HepG2 (cell line): ENCODE measurements around the gene ANKS1B. TPM values are rescaled to one million over a fixed set of nuclear protein-coding genes. Genes with fewer than 3 reads are reported as not detected.

ENCODE experiments used
- ATAC-seq: fragments of 200-7000 bp; cut with Tn5 transposase; 3 replicates; pipeline ENCODE4 v1.9.1; 2020; ENCODE audit warnings: mild to moderate bottlenecking, moderate library complexity
- BruUV-seq: library from RNA; stranded (reverse); fragments of 400-500 nt; replicated peaks from 2 replicates; lab custom pipeline; 2021; lab: Mats Ljungman, UMichigan
- CTCF ChIA-PET: fragments of 300-600 bp; formaldehyde crosslinking; extraction: SDS; loops from one replicate; lab custom pipeline; 2021; ENCODE audit warnings: low total read pairs, inconsistent platforms, low intra/inter-chr PET ratio; lab: Yijun Ruan, JAX
- POLR2A ChIA-PET: fragments of 350-600 bp; sonication (Branson Sonifier 250); formaldehyde crosslinking; loops from one replicate; lab custom pipeline; 2020; ENCODE audit warnings: antibody characterized with exemption, inconsistent platforms; lab: Yijun Ruan, JAX
- DNase-seq: peaks from one replicate; pipeline ENCODE4 v3.0.0-alpha.2; 2015; ENCODE audit warnings: low spot score
- FAIRE-seq: peaks from 3 replicates; lab custom pipeline; 2011; peaks lifted over from hg19 to GRCh38; lab: Jason Lieb, UNC
- H2AFZ ChIP-seq: one replicate; pipeline ENCODE4 v1.6.1; 2011; ENCODE audit warnings: low read length, inconsistent platforms
- H3K27ac ChIP-seq: fragments of 300-600 bp; 3 replicates; pipeline ENCODE4 v1.8.0; 2011; ENCODE audit warnings: mixed run types, mild to moderate bottlenecking, mixed read lengths, low read length, inconsistent platforms; ENCODE audit not compliant: insufficient read depth; ENCODE audit errors: extremely low read length
- H3K27me3 ChIP-seq, 2 experiments: fragments of 200-600 bp in 1 of 2; 2 replicates in 1 of 2; 3 replicates in 1 of 2; pipeline versions ENCODE4 v1.6.0 to v1.8.0; 2011; ENCODE audit warnings: low read length in 2 of 2, mild to moderate bottlenecking in 2 of 2, moderate library complexity in 2 of 2, inconsistent platforms in 1 of 2; ENCODE audit not compliant: insufficient read depth in 2 of 2, control insufficient read depth in 1 of 2
- H3K36me3 ChIP-seq, 2 experiments: fragments of 200-600 bp in 1 of 2; replicated peaks in 1 of 2; 2 replicates in 1 of 2; 3 replicates in 1 of 2; pipeline versions ENCODE4 v1.5.1 to v1.8.0; 2011; ENCODE audit warnings: low read length in 2 of 2, inconsistent platforms in 1 of 2; ENCODE audit not compliant: insufficient read depth in 2 of 2, control insufficient read depth in 1 of 2
- H3K4me1 ChIP-seq: 2 replicates; pipeline ENCODE4 v1.5.1; 2012; ENCODE audit warnings: low read length, inconsistent platforms; ENCODE audit not compliant: insufficient read depth
- H3K4me2 ChIP-seq: 2 replicates; pipeline ENCODE4 v1.6.0; 2011; ENCODE audit warnings: low read depth, low read length, inconsistent platforms
- H3K4me3 ChIP-seq, 3 experiments: fragments of 200-600 bp in 1 of 3; sonication (generic), shearing (Covaris generic) in 1 of 3; replicated peaks in 1 of 3; 2 replicates each; pipeline ENCODE4 v1.5.1; 2011 to 2016; ENCODE audit warnings: low read length in 3 of 3, inconsistent platforms in 2 of 3, low read depth in 2 of 3, mild to moderate bottlenecking in 2 of 3, control low read depth in 1 of 3, mixed read lengths in 1 of 3; ENCODE audit not compliant: insufficient read depth in 1 of 3
- H3K79me2 ChIP-seq: one replicate; pipeline ENCODE4 v1.6.1; 2011; ENCODE audit warnings: low read length, inconsistent platforms; ENCODE audit not compliant: insufficient read depth
- H3K9ac ChIP-seq: 2 replicates; pipeline ENCODE4 v1.6.0; 2011; ENCODE audit warnings: mild to moderate bottlenecking, low read depth, low read length, inconsistent platforms; ENCODE audit not compliant: insufficient read depth
- H3K9me3 ChIP-seq: 2 replicates; pipeline ENCODE4 v1.5.1; 2012; ENCODE audit warnings: mild to moderate bottlenecking, low read length
- H4K20me1 ChIP-seq: 2 replicates; pipeline ENCODE4 v1.6.0; 2011; ENCODE audit warnings: inconsistent platforms, mild to moderate bottlenecking, low read length, moderate library complexity; ENCODE audit not compliant: insufficient read depth
- CREB1 ChIP-seq, 2 experiments: fragments of 450-650 bp in 1 of 2; IDR thresholded peaks; 2 replicates each; pipeline ENCODE4 v1.6.1; 2016 to 2017; ENCODE audit warnings: control low read depth in 1 of 2, mild to moderate bottlenecking in 1 of 2, missing compliant biosample characterization in 1 of 2, missing genetic modification characterization in 1 of 2
- DNMT3B ChIP-seq: conservative IDR thresholded peaks from 2 replicates; pipeline ENCODE4 v1.6.1; 2016; ENCODE audit warnings: missing biosample characterization, control low read depth
- HNRNPH1 ChIP-seq: fragments of 200-400 bp; formaldehyde crosslinking; optimal IDR thresholded peaks from 2 replicates; pipeline ENCODE3; 2017; ENCODE audit warnings: mild to moderate bottlenecking, low read depth, low read length
- KLF15 ChIP-seq: sonication (generic); formaldehyde crosslinking; IDR thresholded peaks from 2 replicates; pipeline ENCODE4 v1.8.1; 2023; ENCODE audit warnings: borderline replicate concordance, mild to moderate bottlenecking, inconsistent platforms, missing genetic modification reagents, mixed read lengths
- PCBP2 ChIP-seq: fragments of 200-400 bp; formaldehyde crosslinking; optimal IDR thresholded peaks from 2 replicates; pipeline ENCODE3; 2018; ENCODE audit warnings: low read length, low read depth; ENCODE audit not compliant: poor library complexity, severe bottlenecking
- U2AF2 ChIP-seq: fragments of 200-400 bp; formaldehyde crosslinking; IDR thresholded peaks from 2 replicates; pipeline ENCODE4 v1.6.1; 2017; ENCODE audit warnings: low read depth, mild to moderate bottlenecking, low read length
- ZNF138 ChIP-seq: sonication (generic); formaldehyde crosslinking; IDR thresholded peaks from 2 replicates; pipeline ENCODE4 v1.5.0; 2020; ENCODE audit warnings: mild to moderate bottlenecking, low read depth, missing genetic modification reagents
- ZNF605 ChIP-seq: sonication (generic); formaldehyde crosslinking; IDR thresholded peaks from 2 replicates; pipeline ENCODE4 v1.8.0; 2022; ENCODE audit warnings: mild to moderate bottlenecking, missing genetic modification reagents
- ZNF615 ChIP-seq: sonication (generic); formaldehyde crosslinking; IDR thresholded peaks from 2 replicates; pipeline ENCODE4 v1.5.0; 2020; ENCODE audit warnings: mild to moderate bottlenecking, missing genetic modification reagents, borderline replicate concordance
- ZSCAN20 ChIP-seq: sonication (generic); formaldehyde crosslinking; IDR thresholded peaks from 2 replicates; pipeline ENCODE4 v1.4.0; 2020; ENCODE audit warnings: missing genetic modification reagents, mild to moderate bottlenecking, borderline replicate concordance
- ZSCAN22 ChIP-seq: sonication (generic); formaldehyde crosslinking; IDR thresholded peaks from 2 replicates; pipeline ENCODE4 v1.4.0; 2020; ENCODE audit warnings: mild to moderate bottlenecking, missing genetic modification reagents
- in situ Hi-C: cut with HindIII; loops from 2 replicates; pipeline ENCODE4 v1.10.0; 2017; ENCODE audit warnings: low pct_unique_long_range_greater_than_20kb; ENCODE audit not compliant: extremely low pct_ligation_motif_present
- intact Hi-C: fragments of 100-400 bp; cut with micrococcal nuclease; formaldehyde crosslinking; loops from one replicate; pipeline ENCODE4 v1.10.0; 2022; ENCODE audit not compliant: unreplicated experiment
- polyA plus RNA-seq, 8 experiments: library from polyadenylated mRNA; depleted of rRNA in 3 of 8; stranded (reverse) in 7 of 8; unstranded in 1 of 8; fragments of >200 nt; fragmentation: Illumina TruSeq in 4 of 8; extraction: Trizol in 4 of 8; gene quantifications; 2 replicates each; pipeline versions ENCODE4 v1.2.1 to v1.2.3, GENCODE V29; 2011 to 2016; ENCODE audit warnings: low read depth in 4 of 8, missing spikeins in 1 of 8, mixed read lengths in 1 of 8; ENCODE audit not compliant: insufficient read depth in 1 of 8
- total RNA-seq, 5 experiments: library from RNA; depleted of rRNA; stranded (reverse); fragments of >200 nt; fragmentation: Illumina TruSeq; extraction: Trizol; gene quantifications; 2 replicates each; pipeline ENCODE4 v1.2.3, GENCODE V29; 2016; ENCODE audit warnings: low read depth in 1 of 5
- TF ChIP-seq, protein P1 (sequence below), 2 experiments: sonication (generic) in 1 of 2; formaldehyde crosslinking in 1 of 2; IDR thresholded peaks; 2 replicates each; pipeline versions ENCODE4 v1.4.0 to v1.6.1; 2016 to 2020; ENCODE audit warnings: borderline replicate concordance in 1 of 2, low read depth in 1 of 2, mild to moderate bottlenecking in 1 of 2, missing genetic modification reagents in 1 of 2

ANKS1B gene
- total and polyA plus RNA-seq, 2 of the 13 experiments (the other 11 are each of a cell fraction or from before 2014, with no cell fraction given) = 0.15 TPM; not detected in 1

- Histone ChIP-seq H3K27me3 (no peaks in the 10 kb centered on the region), H3K4me3 (no peak overlapping the region), H3K79me2 (no peaks in the 10 kb centered on the region), H3K4me2 (no peak overlapping the region), H3K9ac (no peak overlapping the region), H4K20me1 (no peaks in the 10 kb centered on the region), H2AFZ (no peak overlapping the region), H3K36me3 (no peaks in the 10 kb centered on the region), H3K9me3 (no peaks in the 10 kb centered on the region), H3K4me1 (no peaks in the 10 kb centered on the region), H3K27ac (no peak overlapping the region)
- no peak for DNase-seq
- no peak for ATAC-seq
- no peak for FAIRE-seq
- TF ChIP-seq ZSCAN20 (CRISPR knock-in tag) (no peak), ZNF138 (CRISPR knock-in tag) (no peak), KLF15 (CRISPR knock-in tag) (no peak), PCBP2 (no peak), ZSCAN22 (CRISPR knock-in tag) (no peak), CREB1 (IDR thresholded peaks at IDR 0.05) (no peak), CREB1 (CRISPR knock-in tag; IDR thresholded peaks at IDR 0.05) (no peak), U2AF2 (no peak), ZNF605 (no peak), HNRNPH1 (no peak), ZNF615 (CRISPR knock-in tag) (no peak), DNMT3B (CRISPR knock-in tag) (no peak)
- TF ChIP-seq, protein P1, sequence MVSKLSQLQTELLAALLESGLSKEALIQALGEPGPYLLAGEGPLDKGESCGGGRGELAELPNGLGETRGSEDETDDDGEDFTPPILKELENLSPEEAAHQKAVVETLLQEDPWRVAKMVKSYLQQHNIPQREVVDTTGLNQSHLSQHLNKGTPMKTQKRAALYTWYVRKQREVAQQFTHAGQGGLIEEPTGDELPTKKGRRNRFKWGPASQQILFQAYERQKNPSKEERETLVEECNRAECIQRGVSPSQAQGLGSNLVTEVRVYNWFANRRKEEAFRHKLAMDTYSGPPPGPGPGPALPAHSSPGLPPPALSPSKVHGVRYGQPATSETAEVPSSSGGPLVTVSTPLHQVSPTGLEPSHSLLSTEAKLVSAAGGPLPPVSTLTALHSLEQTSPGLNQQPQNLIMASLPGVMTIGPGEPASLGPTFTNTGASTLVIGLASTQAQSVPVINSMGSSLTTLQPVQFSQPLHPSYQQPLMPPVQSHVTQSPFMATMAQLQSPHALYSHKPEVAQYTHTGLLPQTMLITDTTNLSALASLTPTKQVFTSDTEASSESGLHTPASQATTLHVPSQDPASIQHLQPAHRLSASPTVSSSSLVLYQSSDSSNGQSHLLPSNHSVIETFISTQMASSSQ (IDR thresholded peaks at IDR 0.05; ENCODE audit: low read depth) = no peak
- TF ChIP-seq, protein P1 (CRISPR knock-in tag; IDR thresholded peaks at IDR 0.05; ENCODE audit: borderline replicate concordance) = no peak
- POLR2A ChIA-PET = no interaction called here
- in situ Hi-C loops = no loop called here
- intact Hi-C loops = no loop called here
- CTCF ChIA-PET = no interaction called here
- BruUV-seq = no TSS peak
These were observed 109.7 kb downstream of the ANKS1B start for GRCh38 chr12:99875081-99875480.
